ENCODE data around the gene OTULINL.

DNA sequence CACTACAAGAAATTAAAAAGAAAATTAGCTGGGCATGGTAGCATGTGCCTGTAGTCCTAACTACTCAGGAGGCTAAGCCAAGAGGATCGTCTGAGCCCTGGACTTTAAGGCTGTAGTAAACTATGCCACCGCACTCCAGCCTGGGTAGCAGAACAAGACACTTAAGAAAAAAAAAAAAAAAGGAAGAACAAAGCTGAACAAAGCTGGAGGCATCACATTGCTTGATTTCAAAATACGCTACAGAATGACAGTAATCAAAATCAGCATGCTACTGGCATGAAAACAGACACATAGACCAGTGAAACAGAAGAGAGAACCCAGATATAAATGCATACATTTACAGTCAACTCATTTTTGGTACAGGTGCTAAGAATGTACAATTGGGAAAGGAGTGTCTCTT, 68.5 kb downstream of the OTULINL start:
- TF ChIP-seq POLR2A (IDR thresholded peaks at IDR 0.05), result no peak
- TF ChIP-seq, protein P1, sequence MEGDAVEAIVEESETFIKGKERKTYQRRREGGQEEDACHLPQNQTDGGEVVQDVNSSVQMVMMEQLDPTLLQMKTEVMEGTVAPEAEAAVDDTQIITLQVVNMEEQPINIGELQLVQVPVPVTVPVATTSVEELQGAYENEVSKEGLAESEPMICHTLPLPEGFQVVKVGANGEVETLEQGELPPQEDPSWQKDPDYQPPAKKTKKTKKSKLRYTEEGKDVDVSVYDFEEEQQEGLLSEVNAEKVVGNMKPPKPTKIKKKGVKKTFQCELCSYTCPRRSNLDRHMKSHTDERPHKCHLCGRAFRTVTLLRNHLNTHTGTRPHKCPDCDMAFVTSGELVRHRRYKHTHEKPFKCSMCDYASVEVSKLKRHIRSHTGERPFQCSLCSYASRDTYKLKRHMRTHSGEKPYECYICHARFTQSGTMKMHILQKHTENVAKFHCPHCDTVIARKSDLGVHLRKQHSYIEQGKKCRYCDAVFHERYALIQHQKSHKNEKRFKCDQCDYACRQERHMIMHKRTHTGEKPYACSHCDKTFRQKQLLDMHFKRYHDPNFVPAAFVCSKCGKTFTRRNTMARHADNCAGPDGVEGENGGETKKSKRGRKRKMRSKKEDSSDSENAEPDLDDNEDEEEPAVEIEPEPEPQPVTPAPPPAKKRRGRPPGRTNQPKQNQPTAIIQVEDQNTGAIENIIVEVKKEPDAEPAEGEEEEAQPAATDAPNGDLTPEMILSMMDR (IDR thresholded peaks at IDR 0.05), result no peak

All from right lobe of liver (tissue), 4 donors.